GM21423 (cell line): Measurements from ENCODE around the gene IL4I1.

Experiments
- ATAC-seq: cut with Tn5 transposase; IDR thresholded peaks from one replicate; pipeline ENCODE4 v1.9.1; 2021; ENCODE audit warnings: mild to moderate bottlenecking, moderate library complexity; ENCODE audit not compliant: unreplicated experiment

The IL4I1 gene

DNA sequence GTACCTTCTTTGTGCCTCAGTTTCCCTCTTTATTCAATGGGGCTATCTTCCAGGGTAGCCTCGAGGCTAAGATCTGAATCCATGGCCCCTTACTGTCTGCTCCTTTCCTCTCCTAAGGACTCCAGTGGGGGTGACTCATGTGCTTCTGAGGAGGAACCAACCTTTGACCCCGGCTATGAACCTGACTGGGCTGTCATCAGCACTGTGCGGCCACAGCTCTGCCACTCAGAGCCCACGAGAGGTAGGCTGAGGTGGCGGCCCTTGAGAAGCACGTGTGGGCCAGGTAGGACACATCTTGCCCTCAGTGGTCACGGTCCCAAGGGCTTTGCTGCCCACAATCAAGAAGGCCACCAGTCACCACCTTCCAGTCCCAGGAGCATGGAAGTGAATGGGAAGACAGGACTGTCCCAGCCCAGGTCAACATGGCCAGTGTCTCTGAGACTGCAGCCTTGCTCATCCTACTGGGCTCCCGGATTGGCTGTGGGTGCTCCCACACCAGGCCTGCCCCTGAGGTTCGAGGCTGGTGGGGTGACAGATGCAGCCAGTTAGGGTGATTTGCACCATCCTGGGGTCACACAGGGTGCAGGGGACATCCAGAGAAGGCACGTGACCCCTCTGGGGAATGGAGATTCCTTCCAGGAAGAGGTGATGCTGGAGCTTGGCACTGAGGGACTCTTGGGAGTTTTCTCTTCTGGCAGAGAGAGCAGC is 16.4 kb downstream of the IL4I1 start:
- no peak for ATAC-seq

DNA sequence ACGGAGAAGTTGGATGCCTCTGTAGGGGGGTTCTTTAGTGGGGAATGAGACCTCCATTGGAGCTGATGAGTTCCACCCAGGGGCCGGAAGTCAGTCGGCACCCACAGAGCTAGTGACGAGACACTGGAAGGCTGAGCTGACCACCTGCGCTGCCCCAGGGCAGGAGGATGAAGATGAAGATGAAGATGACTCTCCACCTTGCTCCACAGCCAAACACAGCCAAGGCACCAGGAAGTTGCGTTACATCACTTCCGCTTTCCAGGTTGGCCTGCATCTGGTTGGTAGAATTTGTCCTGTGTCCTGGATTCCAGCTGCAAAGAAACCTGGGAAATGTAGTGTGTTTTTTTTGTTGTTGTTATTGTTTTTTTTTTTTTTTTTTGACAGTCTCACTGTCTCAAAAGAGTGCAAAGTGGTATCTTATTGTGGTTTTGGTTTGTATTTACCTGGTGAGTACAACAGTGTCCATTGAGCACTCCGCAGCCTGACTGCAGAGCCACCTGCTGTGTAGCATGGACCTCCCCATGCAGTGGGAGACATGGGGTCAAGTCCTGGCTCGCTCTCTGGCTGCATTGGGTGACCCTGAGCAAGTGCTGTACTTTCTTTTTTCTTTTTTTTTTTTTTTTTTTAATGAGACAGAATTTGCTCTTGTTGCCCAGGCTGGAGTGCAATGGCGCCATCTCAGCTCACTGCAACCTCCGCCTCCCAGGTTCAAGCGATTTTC is 17.3 kb downstream of the IL4I1 start:
- ATAC-seq, result no peak

DNA sequence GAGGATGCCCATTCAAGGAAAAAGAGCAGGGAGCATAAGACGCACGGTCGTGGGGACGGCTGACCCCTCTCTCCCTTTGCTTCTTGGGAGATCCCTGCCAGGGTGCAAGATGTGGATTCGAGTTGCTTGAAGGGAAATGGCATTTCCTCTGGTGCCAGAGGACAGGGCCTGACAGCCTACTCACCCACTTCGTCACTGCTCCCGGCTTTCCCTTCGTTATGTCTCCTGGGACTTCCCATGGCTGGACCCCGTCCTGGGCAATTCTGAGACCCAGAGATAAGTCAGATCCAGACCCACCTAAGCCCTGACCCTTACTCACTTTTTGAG is 18.0 kb downstream of the IL4I1 start:
- no peak for ATAC-seq

DNA sequence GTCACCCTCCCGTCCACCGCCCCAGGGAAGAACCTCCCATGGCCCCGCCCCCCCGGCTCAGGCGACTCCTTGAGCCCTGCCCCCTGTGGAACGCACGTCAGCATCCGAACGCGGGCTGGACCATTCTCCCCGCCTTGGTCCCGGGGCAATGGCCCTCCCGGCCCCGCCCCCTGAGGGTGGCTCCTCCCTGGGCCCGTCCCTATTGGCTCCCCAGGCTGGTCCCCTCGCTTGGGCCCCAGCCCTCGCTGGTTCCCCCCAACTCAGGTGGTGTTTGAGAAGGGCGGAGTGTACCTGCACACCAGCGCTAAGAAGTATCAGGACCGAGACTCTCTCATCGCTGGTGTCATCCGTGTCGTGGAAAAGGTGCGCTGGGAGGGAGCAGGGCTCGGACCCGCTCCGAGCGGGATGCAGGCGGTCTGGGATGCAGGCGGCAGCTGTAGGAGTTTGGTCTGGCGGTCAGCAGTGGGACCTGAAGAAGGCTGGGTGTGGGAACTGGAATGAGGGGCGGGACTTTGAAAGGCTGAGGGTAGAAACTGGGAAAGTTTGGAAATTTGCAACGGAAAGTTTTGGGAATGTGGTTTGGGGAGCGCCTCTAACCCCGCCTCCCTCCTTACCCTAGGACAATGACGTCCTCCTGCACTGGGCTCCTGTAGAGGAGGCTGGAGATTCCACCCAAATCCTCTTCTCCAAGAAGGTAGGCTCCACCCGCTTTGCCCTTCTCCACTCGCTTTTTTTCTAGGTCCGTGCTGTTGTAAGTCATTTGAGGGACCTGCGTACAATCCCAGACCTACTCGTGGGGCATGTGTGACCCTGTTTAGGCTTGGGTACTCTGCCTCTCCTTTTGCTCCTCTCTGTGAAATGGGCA is 18.6 kb downstream of the IL4I1 start:
- peak; percentile 43 for ATAC-seq

DNA sequence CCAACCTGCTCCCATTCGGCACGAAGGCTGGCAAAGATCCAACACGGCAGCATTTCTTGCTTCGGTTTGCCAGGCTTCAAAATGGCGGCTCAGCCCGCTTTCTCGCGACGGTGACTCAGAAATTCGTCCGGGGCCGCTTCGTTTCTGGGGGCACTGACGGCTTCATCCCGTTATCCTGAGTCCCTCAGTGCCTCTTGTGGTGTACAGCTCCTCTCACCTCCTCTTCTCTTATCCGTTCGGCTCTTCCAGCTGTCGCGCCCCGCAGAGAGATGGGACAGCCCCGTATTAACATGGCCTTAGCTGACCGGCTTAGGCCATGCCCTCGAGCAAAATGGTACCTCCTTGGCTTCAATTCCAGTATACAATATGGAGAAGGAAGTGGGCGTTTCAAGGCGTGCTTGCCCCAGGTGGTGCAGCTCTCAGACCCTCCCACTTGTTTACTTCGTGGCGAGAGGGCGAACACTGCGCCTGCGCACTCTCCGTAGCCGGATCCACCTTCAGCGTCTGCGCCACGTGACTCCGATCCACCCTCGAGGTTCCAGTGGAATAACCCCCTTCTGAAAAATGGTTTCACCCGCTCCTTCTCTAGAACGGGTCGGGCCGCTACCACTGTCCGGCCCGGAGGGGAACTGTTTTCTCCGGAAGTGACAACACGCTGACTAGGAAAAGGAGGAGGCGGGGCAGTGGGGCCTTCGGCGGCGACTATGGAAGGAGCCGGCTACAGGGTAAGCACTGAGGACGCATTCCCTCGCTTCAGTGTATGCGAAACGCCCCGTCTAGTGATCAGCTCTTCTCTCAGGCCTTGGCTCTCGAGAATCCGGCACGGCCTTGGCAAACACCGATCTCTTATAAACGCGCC is 19.4 kb downstream of the IL4I1 start, which contains the start of the genes AKT1S1 and TBC1D17:
Gene AKT1S1 (minus strand): TSS at position 336 of the 859 bp plus-strand sequence. CDS start 4,060 bp downstream, outside the sequence.
Gene TBC1D17 (plus strand): TSS at position 683 of the 859 bp plus-strand sequence. CDS start 22 bp downstream, at position 705.
- ATAC-seq, result peak; percentile 52

DNA sequence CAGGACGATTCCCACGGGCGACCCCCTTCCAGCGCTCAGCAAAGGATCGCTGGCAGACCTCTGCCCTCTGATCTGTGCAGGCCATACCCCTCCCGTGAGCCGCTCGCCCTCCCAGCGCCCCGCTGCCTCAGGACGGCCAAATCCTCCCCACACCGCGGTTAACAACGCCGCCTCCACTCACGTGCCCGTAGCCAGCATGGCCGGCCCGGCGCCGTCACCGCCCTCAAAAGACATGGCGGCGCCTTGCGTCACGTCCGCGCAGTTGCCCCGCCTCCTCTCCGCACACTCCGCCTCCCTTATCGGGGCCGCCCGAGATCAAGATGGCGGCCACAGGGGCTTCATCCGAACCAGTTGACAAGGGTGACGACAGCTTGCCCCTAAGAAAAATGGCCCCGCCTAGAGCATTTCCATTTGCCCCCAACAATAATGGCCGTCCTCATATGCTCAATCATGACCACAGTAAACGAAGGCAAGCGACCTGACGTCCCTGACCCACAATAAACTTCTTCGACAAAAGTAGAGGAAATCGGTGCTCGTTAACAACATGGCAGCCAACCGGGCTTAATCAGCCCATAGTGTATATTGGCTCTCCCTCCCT is 20.2 kb downstream of the IL4I1 start:
- ATAC-seq, result peak; percentile 55

DNA sequence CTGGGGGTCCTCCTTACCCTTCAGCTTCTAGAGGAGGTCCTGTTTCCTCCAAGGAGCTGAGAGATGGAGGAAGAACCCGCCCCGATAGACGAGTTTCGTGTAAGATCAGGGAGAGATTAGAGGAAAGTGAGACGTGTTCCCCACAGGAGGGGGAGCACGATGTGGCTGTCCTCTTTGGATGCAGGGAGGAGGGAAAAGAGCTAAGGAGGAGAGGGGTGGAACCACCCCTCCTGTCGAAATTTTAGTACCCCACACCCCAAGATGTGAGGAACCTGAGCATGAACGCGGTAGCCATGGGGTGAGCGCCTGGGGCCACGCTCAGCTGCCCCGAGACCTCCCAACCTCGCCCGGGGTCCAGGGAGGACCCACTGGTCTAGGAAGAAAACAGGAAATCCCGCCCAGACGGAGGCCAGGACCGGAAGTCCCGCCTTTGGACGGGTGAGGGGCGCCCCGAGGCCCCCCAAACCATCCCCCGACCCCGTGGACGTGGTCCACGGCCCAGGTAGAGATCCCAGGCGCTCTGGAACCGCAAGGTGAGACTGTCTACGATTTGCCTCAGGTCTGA is 20.7 kb downstream of the IL4I1 start:
- no peak for ATAC-seq

DNA sequence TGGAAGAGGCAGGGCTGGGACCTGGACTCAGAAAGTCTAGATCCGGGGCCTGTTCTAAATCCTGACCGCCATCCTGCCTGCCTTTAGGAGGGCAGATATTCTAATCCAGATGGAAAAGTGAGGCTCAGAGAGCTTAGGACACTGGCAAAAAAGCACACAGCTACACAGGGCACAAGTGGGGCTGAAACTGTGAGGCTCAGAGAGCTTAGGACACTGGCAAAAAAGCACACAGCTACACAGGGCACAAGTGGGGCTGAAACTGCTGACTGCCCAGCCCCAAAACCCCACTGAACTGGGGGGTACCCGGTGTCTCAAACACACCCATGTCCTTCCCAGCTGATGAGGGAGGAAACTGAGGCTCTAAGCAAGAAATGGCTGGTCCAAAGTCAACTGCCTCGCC is 21.5 kb downstream of the IL4I1 start:
- no peak for ATAC-seq

DNA sequence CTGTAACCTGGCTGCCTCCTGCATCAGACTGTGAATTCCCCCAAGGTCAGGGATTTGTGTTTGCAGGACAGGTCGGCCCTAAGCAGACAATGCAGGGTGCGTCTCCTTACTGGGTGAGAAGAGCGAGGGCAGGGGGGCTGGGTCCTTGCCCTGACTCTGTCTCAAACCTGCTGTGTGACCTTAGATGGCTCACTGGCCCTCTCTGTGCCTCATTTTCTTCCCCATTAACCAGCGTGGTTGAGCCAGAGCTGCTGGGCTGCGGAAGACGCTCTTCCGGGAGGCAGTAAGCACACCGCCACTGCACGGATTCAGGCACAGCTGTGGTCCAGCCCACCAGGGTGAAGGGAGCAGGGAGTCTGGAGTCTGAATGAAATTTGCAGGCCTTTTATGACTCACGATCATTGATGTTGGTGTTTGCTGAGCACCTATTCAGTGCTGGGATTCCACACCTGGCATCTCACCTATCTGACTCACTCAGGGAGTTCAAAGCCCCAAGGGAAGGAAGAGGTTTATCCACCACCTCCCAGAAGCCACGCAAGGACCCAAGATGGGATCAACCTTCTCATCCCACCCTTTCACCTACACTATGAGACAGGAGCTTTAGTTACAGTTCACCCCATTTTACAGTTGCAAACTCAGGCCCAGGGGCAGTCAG is 22.1 kb downstream of the IL4I1 start:
- no peak for ATAC-seq

DNA sequence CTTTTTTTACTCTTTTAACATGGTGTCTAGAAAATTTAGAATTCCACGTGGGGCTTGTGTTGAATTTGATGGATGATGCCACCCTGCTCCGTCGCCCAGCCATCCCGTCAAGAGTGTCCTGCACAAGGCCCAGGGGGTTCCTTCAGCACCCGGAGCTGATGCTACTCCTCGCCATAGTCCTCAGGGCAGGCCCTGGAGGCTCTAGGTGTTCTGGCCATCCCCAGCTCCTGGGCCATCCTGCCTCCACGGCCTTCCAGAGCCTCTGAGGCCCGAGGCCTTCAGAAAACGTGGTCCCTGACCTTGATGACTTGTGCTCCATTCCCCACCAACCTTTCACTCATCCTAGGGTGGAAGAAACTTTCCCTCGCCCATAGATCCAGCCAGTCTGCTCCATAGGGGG is 22.9 kb downstream of the IL4I1 start:
- no peak for ATAC-seq

DNA sequence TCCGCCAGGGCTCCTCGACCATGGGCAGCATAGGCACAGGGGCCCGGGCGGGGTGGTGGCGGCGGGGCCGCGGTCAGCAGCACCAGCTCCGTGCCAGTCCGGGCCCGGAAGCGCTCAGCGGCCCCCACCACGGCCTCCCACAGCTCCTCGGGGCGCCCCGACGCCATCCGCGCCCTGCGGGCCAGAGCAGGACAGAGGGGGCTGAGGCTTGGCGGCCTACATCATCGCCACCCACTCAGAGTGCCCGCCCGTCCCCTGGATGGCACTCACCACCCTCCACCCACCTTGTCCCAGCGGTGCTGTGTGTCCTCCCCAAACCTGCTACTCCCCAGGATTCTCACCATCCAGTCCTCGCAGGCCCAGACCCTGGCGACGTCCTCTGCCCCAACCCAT is 23.6 kb downstream of the IL4I1 start:
- ATAC-seq, result no peak

DNA sequence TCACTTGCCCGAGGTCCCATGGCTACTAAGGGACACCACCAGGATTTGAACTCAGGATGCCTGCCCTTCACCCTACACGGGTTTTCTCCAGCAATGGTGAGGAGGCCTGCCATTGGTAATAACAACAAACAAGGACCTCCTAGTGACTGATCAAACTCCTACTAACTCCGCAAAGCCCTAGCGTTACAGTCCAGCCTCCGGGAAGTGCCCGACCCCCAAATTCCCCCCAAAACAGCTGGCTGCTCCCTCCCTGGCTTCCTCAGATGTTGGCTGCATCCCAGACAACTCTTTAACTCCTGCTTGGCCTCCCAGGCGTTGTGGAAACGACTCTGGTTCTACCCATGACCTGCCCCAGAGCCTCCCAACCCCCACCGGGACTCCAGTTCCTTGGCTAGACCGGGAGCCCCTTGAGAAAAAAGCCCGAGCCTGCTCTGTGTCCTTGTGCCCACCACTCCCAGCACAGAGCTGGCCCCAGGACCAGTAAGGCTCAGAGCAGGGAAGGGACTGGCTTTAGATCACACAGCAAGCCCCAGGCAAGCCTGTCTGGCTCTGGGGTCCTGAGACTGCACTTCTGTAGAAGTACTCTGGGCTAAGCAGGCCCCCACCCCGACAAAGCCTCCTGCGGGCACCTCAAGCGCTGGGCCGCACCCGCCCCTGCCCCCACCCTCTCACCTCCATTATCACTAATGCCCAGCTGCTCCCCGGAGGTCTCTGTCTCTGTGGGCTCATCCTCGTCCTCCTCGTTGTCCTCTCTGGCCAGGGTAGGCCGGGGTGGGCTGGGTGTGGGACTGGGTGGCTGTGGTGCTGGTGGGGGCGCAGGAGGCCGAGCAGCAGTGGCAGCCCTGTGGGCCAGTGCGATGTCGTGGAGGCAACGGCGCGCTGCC is 24.2 kb downstream of the IL4I1 start:
- no peak for ATAC-seq

DNA sequence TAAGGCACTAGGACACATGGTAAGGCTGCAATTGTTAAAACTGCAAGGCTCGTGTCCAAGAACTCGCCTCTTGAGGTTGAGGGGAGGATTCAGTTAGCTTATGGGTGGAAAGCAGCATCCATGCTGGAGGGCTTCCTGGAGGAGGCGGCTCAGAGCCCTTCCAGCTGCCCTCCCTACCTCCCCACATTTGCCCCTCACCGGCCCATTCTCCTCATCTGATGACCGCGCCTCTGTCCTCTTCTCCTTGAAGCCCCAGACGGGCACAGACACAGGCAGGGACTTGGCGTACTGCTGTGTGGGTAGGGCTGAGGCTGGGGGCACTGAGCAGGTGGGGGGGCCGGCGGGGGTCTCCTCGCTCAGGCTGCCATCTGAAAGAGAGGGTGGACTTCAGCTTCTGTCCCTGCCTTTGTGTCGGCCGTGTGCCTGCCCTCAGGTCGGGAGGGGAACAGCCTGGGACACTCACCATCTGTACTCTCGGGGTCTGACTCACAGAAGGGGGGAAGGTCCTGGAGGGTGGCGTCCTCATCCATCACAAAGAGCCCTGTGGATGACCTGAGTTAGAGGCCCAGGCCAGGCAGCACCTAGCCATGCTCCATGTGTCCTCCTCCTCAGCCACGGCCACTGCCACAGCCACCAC is 25.2 kb downstream of the IL4I1 start:
- no peak for ATAC-seq

DNA sequence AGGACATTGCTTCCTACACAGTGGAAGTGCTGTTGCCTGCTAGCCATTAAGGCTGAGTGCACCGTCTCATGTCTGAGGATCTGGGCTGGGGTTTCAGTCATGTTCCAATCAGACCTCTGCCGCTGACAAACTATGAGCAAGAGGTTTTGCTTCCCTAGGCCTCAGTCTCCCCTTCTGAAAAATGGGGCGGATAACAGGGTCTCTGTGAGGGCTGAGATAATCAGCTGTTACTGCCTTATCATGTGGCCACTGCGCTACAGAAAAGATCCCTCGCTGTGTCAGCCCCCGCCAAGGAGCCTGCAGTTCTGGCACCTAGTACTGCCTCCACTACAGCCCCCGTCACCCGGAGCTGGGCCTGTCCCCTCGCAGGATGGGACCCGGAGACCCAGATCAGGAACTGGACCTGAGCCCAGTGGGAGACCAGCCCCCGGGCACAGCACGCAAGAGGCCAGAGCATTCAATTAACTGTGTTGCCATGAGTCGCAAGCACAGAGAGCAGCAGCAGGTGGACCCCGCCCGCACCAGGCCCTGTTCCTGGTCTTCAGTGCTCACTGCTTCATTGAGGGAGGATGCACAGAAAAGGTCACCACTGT is 26.3 kb downstream of the IL4I1 start:
- no peak for ATAC-seq

DNA sequence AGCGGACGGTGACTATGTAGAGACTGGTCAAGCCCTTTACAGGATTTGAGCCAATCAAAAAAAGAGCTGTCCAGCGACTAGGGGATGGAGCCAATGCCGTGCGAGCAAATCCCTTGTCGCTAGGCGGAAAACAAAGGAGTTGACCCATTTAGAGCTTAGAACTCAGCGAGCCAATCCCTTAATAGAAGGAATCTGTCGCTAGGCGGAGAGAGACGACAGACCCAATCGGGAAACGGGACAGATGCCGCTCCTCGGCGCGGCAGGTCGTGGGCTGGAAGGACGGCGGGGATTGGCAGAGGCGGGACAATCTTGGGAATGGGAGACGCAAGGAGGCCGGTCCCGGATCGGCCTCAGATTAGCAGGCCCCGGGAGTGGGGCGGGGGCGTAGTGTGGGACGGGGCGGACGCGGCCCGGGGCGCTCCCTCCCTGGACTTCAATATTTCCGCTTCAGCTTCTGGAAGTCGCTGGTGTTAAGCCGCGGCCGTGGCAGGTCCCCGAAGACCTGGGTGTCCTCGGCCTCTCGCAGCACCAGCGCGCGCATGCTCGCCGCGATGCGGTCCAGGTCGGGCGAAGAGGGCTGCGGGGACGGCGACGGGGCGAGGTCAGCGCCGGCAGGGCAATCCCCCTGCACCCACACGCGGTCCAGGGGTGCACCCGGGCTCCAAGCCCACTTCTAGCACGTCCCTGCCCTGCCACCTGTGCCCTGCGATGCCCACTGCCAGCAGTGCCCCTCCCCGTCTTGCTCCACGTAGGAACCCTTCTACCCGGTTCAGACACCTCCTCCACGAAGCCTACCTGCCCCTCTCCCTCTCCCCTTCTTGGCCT is 27.0 kb downstream of the IL4I1 start:
- ATAC-seq, result peak; percentile 65

DNA sequence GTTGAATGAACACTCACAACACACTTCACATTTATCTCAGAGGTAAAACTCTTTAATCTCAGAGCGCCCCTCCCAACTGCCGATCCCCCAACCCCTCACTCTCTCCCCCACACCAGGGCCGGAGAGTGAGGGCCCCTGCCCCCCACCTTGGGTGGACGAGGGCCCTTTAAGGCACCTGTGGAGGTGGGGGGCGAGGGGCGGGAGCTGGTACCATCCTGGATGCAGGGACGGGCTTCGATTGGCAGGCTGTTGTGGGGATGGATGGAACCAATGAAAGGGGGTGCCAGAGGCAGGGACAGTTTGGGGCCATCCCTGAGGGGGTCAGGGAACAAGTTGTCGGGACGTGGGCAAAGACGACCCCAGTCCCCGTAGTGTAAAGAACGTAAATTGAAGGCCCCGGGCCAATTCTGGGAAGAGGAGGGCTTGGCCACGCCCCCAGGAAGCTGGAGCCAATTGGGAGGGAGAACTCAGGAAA is 27.6 kb downstream of the IL4I1 start:
- peak; percentile 2 for ATAC-seq
